ENCODE measurements around the gene DHX16. TPM values are rescaled to one million over a fixed set of nuclear protein-coding genes. Genes with fewer than 3 reads are reported as not detected.

The DHX16 gene
- total and polyA plus RNA-seq, 2 of the 8 experiments (the other 6 are each of a cell fraction or from before 2014, with no cell fraction given), result 27.4 to 44.4 TPM

DNA sequence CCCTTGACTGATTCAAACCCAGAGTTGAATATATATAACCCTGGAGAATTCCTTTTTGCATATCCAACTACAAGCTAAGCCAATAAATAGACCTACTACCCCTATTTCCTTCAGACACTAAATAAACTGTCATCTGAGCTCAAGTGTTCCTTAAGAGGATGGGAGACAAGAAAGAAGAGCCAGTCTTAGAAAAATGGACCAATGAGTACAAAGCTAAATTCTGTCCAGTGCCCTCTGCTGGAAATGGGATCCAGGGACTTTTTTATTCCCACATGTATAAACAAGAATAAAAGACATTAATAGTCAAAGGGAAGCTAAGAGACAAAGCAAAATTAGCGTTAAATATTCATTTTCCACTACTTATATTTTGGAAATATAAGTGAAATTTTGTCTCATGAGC lies 60.6 kb downstream of the DHX16 start:
- Histone ChIP-seq H2BK120ac (replicated peaks; ENCODE audit: low read depth, low read length) (no peak overlapping the region), H3K79me2 (ENCODE audit: control insufficient read depth in 1 of 2, insufficient read depth in 2 of 2, low read length in 2 of 2) (peaks cover 4 to 60% of the 10 kb centered on the region in 2 experiments; a peak in 3 of 4 replicates), H3K4ac (replicated peaks; ENCODE audit: insufficient read length, low read depth, low read length) (no peak overlapping the region), H4K20me1 (replicated peaks in 1 of 2; ENCODE audit: control insufficient read depth in 1 of 2, insufficient read depth in 2 of 2, low read length in 2 of 2) (peaks cover 4 to 6% of the 10 kb centered on the region in 2 experiments), H3K4me3 (ENCODE audit: extremely low read depth in 1 of 4, insufficient read depth in 2 of 4, low read depth in 3 of 4, low read length in 4 of 4) (no peak overlapping the region), H3K14ac (ENCODE audit: insufficient read length) (no peak overlapping the region), H3K9me3 (ENCODE audit: insufficient read depth in 2 of 2, low read depth in 1 of 2, low read length in 1 of 2) (no peaks in the 10 kb centered on the region), H3K23ac (ENCODE audit: insufficient read length) (no peak overlapping the region), H2BK12ac (ENCODE audit: low read depth, low read length) (no peak overlapping the region), H4K8ac (ENCODE audit: extremely low read depth, insufficient read depth, low read length) (no peak overlapping the region), H3K23me2 (ENCODE audit: low read depth, low read length) (peaks cover 10% of the 10 kb centered on the region), H3K79me1 (ENCODE audit: low read depth, low read length) (peaks cover 8% of the 10 kb centered on the region; the same call in 1 of the 2 replicates), H3K4me1 (replicated peaks in 1 of 4; ENCODE audit: control insufficient read depth in 3 of 4, insufficient read depth in 4 of 4, low read length in 3 of 4) (peaks cover 0 to 6% (median 3%) of the 10 kb centered on the region in 4 experiments; a peak in 4 of 7 replicates), H2AK5ac (ENCODE audit: low read depth, low read length) (no peak overlapping the region), H3K27me3 (replicated peaks in 1 of 4; ENCODE audit: control insufficient read depth in 3 of 4, extremely low read depth in 1 of 4, insufficient read depth in 3 of 4, low read length in 3 of 4) (no peaks in the 10 kb centered on the region), H4K91ac (replicated peaks; ENCODE audit: insufficient read length, low read length) (no peak overlapping the region), H2BK5ac (ENCODE audit: low read depth, low read length) (no peak overlapping the region), H4K5ac (ENCODE audit: insufficient read length, low read depth, low read length) (no peak overlapping the region), H3K4me2 (ENCODE audit: insufficient read depth in 1 of 2, low read depth in 2 of 2, low read length in 2 of 2) (no peak overlapping the region; a peak in 1 of 4 replicates), H2BK20ac (ENCODE audit: low read length) (no peak overlapping the region), H2BK15ac (ENCODE audit: low read length) (no peak overlapping the region), H3K18ac (ENCODE audit: extremely low read depth, low read length) (no peak overlapping the region), H3K27ac (ENCODE audit: low read depth, low read length) (no peak overlapping the region), H2AFZ (ENCODE audit: low read length) (no peak overlapping the region), H3K56ac (replicated peaks; ENCODE audit: insufficient read length, low read depth, low read length) (no peak overlapping the region), H3K9ac (replicated peaks in 1 of 4; ENCODE audit: extremely low read depth in 1 of 4, low read depth in 3 of 4, low read length in 3 of 4) (no peak overlapping the region), H3K36me3 (ENCODE audit: control insufficient read depth in 2 of 4, insufficient read depth in 4 of 4, low read length in 3 of 4) (peaks cover 18 to 68% (median 36%) of the 10 kb centered on the region in 4 experiments)
- FAIRE-seq (no peak), DNase-seq (ENCODE audit: low read depth in 1 of 2, low spot score in 2 of 2) (no peak)
- ChIA-PET CTCF (ENCODE audit: partially characterized antibody) (interaction anchor here (0.8 to 2.4 kb wide), 8 partner anchors 13 to 130 kb away, joined by 3 to 17 read pairs (median 6); partner anchors contain the start of genes ATAT1 and DHX16), POLR2A (ENCODE audit: partially characterized antibody) (interaction anchor here (1.1 to 4.8 kb wide), 20 partner anchors 16 to 132 kb away, joined by 3 to 443 read pairs (median 7); partner anchors contain the start of genes ABCF1, ATAT1, C6orf136 and GNL1)
- TF ChIP-seq CREB1 (IDR thresholded peaks at IDR 0.05), result no peak
- no peak for TF ChIP-seq CBX8 (IDR thresholded peaks at IDR 0.05; ENCODE audit: borderline replicate concordance, low read depth, low read length)
- peak in 1 of 2 experiments; percentile 12; a peak in 1 of 3 replicates for TF ChIP-seq POLR2A (IDR thresholded peaks at IDR 0.05; ENCODE audit: control extremely low read depth in 1 of 2, low read depth in 2 of 2, low read length in 2 of 2)
- TF ChIP-seq POLR2AphosphoS5 (IDR thresholded peaks at IDR 0.05; ENCODE audit: low read depth, low read length), result no peak
- WGBS, 2 experiments (ENCODE audit: extremely low coverage in 1 of 2, insufficient coverage in 1 of 2, insufficient read length in 1 of 2, insufficient replicate concordance in 2 of 2, low coverage in 1 of 2, low lambda C conversion rate in 2 of 2, missing lambda C conversion rate in 1 of 2), result 88% methylated on average over 1 of the region's 1 CpG; no CpG with 5 or more reads in 1 of the 2 experiments

Data from H1 (cell line).